ENCODE measurements around the gene PGS1.

DNA sequence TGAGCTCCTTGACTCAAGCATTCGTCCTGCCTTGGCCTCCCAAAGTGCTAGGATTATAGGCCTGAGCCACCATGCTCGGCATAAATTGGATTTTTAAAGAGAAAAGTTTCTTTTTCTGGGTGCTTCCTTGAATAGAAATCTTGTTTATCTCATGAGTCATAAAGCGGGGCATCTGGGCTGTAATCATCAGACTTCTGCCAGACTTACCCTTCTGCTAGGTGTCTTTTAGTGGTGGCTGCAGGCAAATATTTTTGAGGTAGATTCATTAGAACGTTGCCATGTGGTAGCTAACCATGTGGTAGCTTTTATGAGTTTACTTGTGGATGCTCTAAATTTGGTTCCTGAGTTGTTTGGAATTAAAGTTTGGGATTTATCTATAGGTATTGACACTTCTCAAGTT lies 13.4 kb downstream of the PGS1 start:
- TF ChIP-seq CTCF (IDR thresholded peaks at IDR 0.05; ENCODE audit: poor library complexity) (no peak), EZH2 (IDR thresholded peaks at IDR 0.05; ENCODE audit: borderline replicate concordance) (no peak)
